ENCODE results near the gene ADCY4. TPM values are rescaled to one million over a fixed set of nuclear protein-coding genes. Genes with fewer than 3 reads are reported as not detected.

The ADCY4 gene
- total RNA-seq, 1 experiment from 2014 or later, result 0.86 TPM

DNA sequence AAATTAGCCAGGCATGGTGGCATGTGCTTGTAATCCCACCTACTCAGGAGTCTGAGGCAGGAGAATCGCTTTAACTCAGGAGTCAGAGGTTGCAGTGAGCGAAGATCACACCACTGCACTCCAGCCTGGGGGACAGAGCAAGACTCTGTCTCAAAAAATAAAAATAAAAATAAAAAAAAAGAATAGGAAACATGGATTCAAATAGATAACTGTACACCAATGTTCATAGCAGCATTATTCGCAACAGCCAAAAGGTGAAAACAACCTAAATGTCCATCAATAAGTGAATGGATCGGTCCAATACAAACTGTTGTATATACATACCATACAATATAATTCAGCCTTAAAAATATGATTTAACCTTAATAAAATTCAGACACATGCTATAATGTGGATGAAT, 8.0 kb upstream of the ADCY4 start:
- intact Hi-C loops (cut with micrococcal nuclease), result no loop called here
- Histone ChIP-seq H3K27ac (ENCODE audit: low read depth, low read length) (no peak overlapping the region), H3K27me3 (ENCODE audit: insufficient read depth, low read length) (no peaks in the 10 kb centered on the region), H3K9me3 (ENCODE audit: control insufficient read depth in 1 of 2, insufficient read depth in 1 of 2, low read depth in 1 of 2, low read length in 2 of 2) (no peaks in the 10 kb centered on the region), H2AFZ (ENCODE audit: low read depth, low read length, poor library complexity, severe bottlenecking) (no peak overlapping the region), H3K4me3 (replicated peaks in 1 of 2; ENCODE audit: low read depth in 1 of 2, low read length in 2 of 2) (no peak overlapping the region), H3K79me2 (ENCODE audit: insufficient read depth, low read length) (no peaks in the 10 kb centered on the region), H3K36me3 (ENCODE audit: control insufficient read depth in 1 of 2, insufficient read depth in 2 of 2, low read length in 2 of 2) (no peaks in the 10 kb centered on the region), H4K20me1 (ENCODE audit: insufficient read depth) (no peaks in the 10 kb centered on the region), H3K4me1 (ENCODE audit: control insufficient read depth in 1 of 2, insufficient read depth in 2 of 2, low read length in 2 of 2) (no peaks in the 10 kb centered on the region), H3K4me2 (ENCODE audit: low read length) (no peak overlapping the region), H3K9ac (ENCODE audit: low read length) (no peak overlapping the region), H3K9me2 (ENCODE audit: insufficient read depth) (no peaks in the 10 kb centered on the region)
- DNase-seq (ENCODE audit: low read depth, low spot score) (no peak), ATAC-seq (no peak)
- ChIA-PET RAD21 (ENCODE audit: low non-redundant PET in 1 of 2, low total read pairs in 2 of 2, uncharacterized antibody in 2 of 2, unreplicated experiment in 2 of 2) (no interaction called here), CTCF (no interaction called here), POLR2A (no interaction called here)
- no TSS peak for BruUV-seq (replicated peaks)
- TF ChIP-seq SRF (IDR thresholded peaks at IDR 0.05; ENCODE audit: low read depth) (no peak), ELF1 (IDR thresholded peaks at IDR 0.05; ENCODE audit: borderline replicate concordance, low read depth) (no peak), SP1 (IDR thresholded peaks at IDR 0.05; ENCODE audit: low read depth) (no peak), EGR1 (IDR thresholded peaks at IDR 0.05; ENCODE audit: low read depth) (no peak), CEBPB (IDR thresholded peaks at IDR 0.05; ENCODE audit: low read depth) (no peak), TCF7L2 (IDR thresholded peaks at IDR 0.05; ENCODE audit: borderline replicate concordance, extremely low read depth, insufficient read depth, insufficient read length) (no peak), JUND (IDR thresholded peaks at IDR 0.05) (no peak), POLR2AphosphoS5 (IDR thresholded peaks at IDR 0.05; ENCODE audit: low read depth, low read length) (no peak), FOSL1 (IDR thresholded peaks at IDR 0.05; ENCODE audit: low read depth) (no peak), ZFX (IDR thresholded peaks at IDR 0.05) (no peak), EZH2phosphoT487 (IDR thresholded peaks at IDR 0.05; ENCODE audit: borderline replicate concordance) (no peak), EZH2 (IDR thresholded peaks at IDR 0.05) (no peak), POLR2A (IDR thresholded peaks at IDR 0.05; ENCODE audit: borderline replicate concordance, extremely low read depth, insufficient read depth, insufficient read length) (no peak), YY1 (IDR thresholded peaks at IDR 0.05; ENCODE audit: extremely low read depth, insufficient replicate concordance, low read depth, low read length) (no peak), RAD21 (IDR thresholded peaks at IDR 0.05; ENCODE audit: low read depth) (no peak)
- TF ChIP-seq, protein P1, sequence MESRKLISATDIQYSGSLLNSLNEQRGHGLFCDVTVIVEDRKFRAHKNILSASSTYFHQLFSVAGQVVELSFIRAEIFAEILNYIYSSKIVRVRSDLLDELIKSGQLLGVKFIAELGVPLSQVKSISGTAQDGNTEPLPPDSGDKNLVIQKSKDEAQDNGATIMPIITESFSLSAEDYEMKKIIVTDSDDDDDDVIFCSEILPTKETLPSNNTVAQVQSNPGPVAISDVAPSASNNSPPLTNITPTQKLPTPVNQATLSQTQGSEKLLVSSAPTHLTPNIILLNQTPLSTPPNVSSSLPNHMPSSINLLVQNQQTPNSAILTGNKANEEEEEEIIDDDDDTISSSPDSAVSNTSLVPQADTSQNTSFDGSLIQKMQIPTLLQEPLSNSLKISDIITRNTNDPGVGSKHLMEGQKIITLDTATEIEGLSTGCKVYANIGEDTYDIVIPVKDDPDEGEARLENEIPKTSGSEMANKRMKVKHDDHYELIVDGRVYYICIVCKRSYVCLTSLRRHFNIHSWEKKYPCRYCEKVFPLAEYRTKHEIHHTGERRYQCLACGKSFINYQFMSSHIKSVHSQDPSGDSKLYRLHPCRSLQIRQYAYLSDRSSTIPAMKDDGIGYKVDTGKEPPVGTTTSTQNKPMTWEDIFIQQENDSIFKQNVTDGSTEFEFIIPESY (IDR thresholded peaks at IDR 0.05; ENCODE audit: extremely low read depth, insufficient replicate concordance, low read length), result no peak
- TF ChIP-seq, protein P2, sequence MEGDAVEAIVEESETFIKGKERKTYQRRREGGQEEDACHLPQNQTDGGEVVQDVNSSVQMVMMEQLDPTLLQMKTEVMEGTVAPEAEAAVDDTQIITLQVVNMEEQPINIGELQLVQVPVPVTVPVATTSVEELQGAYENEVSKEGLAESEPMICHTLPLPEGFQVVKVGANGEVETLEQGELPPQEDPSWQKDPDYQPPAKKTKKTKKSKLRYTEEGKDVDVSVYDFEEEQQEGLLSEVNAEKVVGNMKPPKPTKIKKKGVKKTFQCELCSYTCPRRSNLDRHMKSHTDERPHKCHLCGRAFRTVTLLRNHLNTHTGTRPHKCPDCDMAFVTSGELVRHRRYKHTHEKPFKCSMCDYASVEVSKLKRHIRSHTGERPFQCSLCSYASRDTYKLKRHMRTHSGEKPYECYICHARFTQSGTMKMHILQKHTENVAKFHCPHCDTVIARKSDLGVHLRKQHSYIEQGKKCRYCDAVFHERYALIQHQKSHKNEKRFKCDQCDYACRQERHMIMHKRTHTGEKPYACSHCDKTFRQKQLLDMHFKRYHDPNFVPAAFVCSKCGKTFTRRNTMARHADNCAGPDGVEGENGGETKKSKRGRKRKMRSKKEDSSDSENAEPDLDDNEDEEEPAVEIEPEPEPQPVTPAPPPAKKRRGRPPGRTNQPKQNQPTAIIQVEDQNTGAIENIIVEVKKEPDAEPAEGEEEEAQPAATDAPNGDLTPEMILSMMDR (IDR thresholded peaks at IDR 0.05 in 2 of 3, conservative IDR thresholded peaks at IDR 0.05 in 1 of 3; ENCODE audit: borderline replicate concordance in 1 of 3, insufficient read depth in 1 of 3, low read depth in 2 of 3, low read length in 2 of 3), result no peak
- TF ChIP-seq, protein P3, sequence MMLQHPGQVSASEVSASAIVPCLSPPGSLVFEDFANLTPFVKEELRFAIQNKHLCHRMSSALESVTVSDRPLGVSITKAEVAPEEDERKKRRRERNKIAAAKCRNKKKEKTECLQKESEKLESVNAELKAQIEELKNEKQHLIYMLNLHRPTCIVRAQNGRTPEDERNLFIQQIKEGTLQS (IDR thresholded peaks at IDR 0.05), result no peak
- TF ChIP-seq, protein P4, sequence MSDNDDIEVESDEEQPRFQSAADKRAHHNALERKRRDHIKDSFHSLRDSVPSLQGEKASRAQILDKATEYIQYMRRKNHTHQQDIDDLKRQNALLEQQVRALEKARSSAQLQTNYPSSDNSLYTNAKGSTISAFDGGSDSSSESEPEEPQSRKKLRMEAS (IDR thresholded peaks at IDR 0.05), result no peak
- TF ChIP-seq, protein P5, sequence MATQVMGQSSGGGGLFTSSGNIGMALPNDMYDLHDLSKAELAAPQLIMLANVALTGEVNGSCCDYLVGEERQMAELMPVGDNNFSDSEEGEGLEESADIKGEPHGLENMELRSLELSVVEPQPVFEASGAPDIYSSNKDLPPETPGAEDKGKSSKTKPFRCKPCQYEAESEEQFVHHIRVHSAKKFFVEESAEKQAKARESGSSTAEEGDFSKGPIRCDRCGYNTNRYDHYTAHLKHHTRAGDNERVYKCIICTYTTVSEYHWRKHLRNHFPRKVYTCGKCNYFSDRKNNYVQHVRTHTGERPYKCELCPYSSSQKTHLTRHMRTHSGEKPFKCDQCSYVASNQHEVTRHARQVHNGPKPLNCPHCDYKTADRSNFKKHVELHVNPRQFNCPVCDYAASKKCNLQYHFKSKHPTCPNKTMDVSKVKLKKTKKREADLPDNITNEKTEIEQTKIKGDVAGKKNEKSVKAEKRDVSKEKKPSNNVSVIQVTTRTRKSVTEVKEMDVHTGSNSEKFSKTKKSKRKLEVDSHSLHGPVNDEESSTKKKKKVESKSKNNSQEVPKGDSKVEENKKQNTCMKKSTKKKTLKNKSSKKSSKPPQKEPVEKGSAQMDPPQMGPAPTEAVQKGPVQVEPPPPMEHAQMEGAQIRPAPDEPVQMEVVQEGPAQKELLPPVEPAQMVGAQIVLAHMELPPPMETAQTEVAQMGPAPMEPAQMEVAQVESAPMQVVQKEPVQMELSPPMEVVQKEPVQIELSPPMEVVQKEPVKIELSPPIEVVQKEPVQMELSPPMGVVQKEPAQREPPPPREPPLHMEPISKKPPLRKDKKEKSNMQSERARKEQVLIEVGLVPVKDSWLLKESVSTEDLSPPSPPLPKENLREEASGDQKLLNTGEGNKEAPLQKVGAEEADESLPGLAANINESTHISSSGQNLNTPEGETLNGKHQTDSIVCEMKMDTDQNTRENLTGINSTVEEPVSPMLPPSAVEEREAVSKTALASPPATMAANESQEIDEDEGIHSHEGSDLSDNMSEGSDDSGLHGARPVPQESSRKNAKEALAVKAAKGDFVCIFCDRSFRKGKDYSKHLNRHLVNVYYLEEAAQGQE (IDR thresholded peaks at IDR 0.05; ENCODE audit: low read depth), result no peak
